ENCODE measurements around the gene GRID1.

GRCh38 chr10:85620807-85621206, 745.8 kb downstream of the GRID1 start:
- TF ChIP-seq CTCF (IDR thresholded peaks at IDR 0.05 in 2 of 3, conservative IDR thresholded peaks at IDR 0.05 in 1 of 3; ENCODE audit: borderline replicate concordance in 1 of 3, insufficient read depth in 1 of 3, low read depth in 2 of 3, low read length in 2 of 3) (no peak), MAX (IDR thresholded peaks at IDR 0.05) (no peak), EZH2phosphoT487 (IDR thresholded peaks at IDR 0.05; ENCODE audit: borderline replicate concordance) (no peak), CEBPB (IDR thresholded peaks at IDR 0.05; ENCODE audit: low read depth) (no peak), POLR2AphosphoS5 (IDR thresholded peaks at IDR 0.05; ENCODE audit: low read depth, low read length) (no peak)

Measured in HCT116 (cell line).